Activated T-helper 1 cell treated with Interleukin-2 at 50 U/mL for 16 hours (primary cell): Measurements from ENCODE around the gene GSAP.
"Not testable (repeated sequence)": the region's sequence is repeated elsewhere in the genome, so short reads cannot be mapped to it uniquely, and the experiment has no call there.

Experiments used
- DNase-seq: peaks from one replicate; pipeline ENCODE4 v3.0.0-alpha.2; 2020; ENCODE audit warnings: low read depth

GSAP gene, protein sequence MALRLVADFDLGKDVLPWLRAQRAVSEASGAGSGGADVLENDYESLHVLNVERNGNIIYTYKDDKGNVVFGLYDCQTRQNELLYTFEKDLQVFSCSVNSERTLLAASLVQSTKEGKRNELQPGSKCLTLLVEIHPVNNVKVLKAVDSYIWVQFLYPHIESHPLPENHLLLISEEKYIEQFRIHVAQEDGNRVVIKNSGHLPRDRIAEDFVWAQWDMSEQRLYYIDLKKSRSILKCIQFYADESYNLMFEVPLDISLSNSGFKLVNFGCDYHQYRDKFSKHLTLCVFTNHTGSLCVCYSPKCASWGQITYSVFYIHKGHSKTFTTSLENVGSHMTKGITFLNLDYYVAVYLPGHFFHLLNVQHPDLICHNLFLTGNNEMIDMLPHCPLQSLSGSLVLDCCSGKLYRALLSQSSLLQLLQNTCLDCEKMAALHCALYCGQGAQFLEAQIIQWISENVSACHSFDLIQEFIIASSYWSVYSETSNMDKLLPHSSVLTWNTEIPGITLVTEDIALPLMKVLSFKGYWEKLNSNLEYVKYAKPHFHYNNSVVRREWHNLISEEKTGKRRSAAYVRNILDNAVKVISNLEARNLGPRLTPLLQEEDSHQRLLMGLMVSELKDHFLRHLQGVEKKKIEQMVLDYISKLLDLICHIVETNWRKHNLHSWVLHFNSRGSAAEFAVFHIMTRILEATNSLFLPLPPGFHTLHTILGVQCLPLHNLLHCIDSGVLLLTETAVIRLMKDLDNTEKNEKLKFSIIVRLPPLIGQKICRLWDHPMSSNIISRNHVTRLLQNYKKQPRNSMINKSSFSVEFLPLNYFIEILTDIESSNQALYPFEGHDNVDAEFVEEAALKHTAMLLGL

DNA sequence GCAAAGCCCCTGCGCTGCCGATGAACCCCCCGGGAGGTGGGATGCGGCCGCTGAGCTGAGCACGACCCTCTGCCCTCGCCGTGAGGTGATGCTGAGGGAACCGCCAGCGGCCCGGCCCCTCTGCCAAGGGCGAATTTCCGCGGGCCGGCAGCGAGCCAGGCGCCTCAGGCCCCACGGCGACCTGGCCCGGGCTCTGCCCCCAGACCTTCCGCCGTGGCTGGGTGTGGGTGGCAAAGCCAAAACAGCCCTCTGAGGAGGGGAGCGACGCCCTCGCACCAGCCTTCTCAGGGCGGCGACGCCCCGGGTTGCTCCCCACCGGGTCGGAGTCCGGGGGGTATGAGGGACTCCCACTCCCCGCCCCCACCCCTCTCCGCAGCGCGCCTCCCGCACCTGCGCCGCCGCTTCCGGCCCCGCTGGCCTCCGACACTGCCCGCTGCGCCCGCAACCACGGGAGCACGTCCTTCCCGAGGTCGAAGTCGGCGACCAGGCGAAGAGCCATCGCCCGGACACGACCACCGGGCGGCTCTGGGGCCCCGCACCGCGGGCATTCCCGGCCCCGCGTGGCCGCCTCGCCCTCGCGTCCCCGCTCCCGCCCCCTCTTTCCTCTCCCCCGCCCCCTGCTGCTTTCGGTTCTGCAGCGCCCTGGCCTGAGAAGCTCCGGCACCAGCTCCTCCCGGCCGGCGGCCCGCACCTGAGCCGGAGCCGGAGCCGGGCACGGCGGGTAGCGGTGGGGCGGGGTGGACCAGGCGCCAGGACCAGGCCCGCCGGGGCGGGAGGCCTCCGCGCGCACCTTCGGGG lies at the start of gene GSAP:
TSS of gene GSAP (minus strand) at position 527 of the 798 bp plus-strand sequence. CDS start at position 499, 28 bp downstream.
- DNase-seq, result peak; percentile 26

GRCh38 chr7:77465256-77465655 lies 49.1 kb upstream of the GSAP start:
- DNase-seq, result no peak

DNA sequence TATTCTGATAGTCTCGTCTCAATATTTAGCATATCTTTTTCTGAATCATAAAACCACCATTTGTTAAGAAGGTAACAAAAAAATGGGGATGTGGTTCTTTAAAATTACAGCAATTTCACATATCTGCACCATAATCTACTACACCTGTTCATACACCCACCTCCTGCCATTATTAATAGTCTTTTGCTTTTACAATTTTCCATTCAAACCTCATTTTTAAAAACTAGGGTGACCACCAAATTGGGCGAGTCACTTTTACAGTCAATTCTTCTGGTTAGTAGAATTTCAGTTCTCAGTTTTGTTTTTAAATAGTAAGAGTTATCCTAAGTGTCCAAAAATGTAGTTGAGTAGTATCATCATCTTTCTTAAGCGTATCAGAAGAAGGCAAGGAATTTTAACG lies 48.4 kb upstream of the GSAP start:
- DNase-seq, result no peak

DNA sequence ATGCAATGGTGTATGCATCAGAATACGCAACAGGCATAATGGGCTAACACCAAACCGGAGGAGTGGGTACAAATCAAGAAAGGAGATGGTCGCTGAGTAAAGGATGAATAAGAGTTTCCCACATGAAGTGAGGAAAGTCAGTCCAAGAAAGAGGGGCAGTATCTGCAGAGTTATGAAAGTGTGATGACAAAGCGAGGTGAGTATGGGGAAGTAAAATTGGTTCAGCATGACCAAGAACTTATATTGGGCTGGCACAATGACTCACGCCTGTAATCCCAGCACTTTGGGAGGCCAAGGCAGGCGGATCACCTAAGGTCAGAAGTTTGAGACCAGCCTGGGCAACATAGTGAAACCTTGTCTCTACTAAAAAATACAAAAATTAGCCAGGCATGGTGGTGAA lies 47.5 kb upstream of the GSAP start:
- not testable (repeated sequence) for DNase-seq

DNA sequence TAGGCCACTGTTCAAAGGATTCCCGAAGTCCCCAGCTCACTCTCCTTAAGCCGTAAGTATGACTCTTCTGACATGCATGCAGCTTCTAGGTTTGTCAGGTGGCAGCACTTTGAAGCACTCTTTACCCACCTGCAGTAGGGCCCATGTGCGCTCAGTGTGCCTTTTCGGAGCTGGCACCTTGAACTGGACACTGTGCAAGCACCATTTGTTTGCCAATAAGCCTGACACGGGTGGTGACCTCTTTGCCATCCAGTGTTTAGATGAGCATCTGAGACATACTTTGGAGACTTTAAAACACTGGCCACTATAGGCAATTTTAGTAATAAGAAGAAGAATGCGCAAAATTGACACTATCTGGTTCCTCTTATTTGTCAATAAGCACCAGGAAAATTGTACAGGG lies 45.7 kb upstream of the GSAP start:
- no peak for DNase-seq

- DNase-seq, result no peak
These were observed 45.1 kb upstream of the GSAP start for GRCh38 chr7:77461246-77461645.

GRCh38 chr7:77460057-77460486 lies 43.9 kb upstream of the GSAP start:
- DNase-seq, result no peak

DNA sequence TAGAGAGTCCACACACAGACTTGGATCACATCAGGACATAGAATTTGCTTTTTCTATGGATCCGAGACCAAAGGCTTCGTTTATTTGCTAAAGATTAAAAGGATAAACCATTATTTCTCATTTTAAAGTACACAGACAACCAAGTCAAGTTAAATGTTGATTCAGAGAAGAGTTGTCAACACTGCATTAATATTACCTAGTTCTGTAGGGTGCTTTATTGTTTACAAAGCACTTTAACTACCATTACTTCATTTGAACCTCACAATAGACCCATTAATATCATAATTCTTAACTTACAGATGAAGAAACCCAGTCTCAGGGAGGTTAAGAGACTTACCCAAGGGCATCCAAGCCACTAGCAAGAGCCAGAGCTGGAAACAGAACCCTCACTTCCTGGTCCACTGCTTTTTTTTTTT lies 43.2 kb upstream of the GSAP start:
- DNase-seq, result no peak

DNA sequence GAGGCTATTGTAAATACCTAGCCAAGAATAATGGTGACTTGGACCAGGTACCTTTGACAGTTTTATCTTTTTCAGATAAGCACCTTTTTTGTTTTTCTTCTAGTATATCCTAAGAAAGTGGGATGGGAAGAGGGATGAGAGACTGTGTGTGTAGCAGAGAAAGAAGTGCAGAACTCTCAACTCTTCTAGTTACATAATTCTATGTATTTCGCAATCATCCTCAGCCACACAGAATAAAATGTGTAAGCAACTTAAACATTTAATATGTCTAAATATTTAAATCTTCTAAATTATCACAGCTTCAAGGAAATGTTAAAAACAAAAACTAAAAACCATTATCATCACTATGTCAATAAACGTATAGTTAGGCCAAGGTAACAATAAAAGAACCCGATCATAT lies 42.6 kb upstream of the GSAP start:
- no peak for DNase-seq

- no peak for DNase-seq
These were observed 41.6 kb upstream of the GSAP start for GRCh38 chr7:77457779-77458178.

DNA sequence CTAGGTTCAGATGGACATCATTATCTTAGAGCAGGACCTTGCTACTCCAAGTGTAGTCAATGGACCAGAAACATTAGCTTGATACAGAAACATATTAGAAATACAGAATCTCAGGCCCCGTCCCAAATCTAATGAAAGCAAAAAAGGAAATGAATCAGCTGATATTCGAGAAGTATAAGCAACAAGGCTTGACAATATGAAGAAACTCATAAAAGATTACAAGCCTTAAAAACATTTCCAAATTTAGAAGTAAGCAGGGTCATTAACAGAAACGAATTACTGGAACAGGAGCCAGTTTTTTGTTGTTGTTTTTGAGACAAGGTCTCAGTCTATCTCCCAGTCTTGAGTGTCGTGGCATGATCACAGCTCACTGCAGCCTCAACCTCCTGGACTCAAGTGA lies 40.5 kb upstream of the GSAP start:
- DNase-seq, result no peak

GRCh38 chr7:77455321-77455720 lies 39.2 kb upstream of the GSAP start:
- DNase-seq, result no peak

- DNase-seq, result no peak
These were observed 38.7 kb upstream of the GSAP start for GRCh38 chr7:77454802-77455201.

GRCh38 chr7:77453531-77453930 lies 37.4 kb upstream of the GSAP start:
- DNase-seq, result no peak

DNA sequence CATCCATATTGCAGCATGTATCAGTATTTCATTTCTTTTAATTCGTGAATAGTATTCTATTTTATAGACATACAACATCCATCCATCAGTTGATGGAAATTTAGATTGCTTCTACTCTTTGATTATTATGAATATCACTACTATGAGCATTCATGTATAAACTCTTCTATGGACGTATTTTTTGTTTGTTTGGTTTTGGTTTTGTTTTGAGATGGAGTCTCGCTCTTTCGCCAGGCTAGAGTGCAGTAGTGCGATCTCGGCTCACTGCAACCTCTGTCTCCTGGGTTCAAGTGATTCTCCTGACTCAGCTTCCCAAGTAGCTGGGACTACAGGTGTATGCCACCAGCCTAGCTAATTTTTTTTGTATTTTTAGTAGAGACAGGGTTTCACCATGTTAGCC lies 35.8 kb upstream of the GSAP start:
- not testable (repeated sequence) for DNase-seq

- no peak for DNase-seq
These were observed 34.5 kb upstream of the GSAP start for GRCh38 chr7:77450613-77451012.

DNA sequence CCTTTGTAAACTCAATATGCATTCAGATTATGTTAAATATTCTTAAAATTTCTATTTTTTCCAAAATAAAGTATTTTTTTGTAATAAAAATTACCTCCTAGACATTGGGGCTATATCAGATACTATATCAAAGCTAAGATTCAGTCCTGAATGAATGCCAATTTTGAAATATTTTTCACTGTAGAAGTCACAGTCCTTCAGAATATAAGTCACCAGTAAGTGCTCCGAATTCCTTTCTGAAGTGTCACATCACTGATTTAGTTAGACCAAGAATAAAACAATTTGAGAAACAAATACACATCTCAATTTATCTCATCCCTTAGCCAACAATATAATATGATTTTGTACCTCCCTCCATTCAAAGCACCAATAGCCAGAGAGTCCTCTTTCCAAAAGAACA lies 33.9 kb upstream of the GSAP start:
- DNase-seq, result no peak

DNA sequence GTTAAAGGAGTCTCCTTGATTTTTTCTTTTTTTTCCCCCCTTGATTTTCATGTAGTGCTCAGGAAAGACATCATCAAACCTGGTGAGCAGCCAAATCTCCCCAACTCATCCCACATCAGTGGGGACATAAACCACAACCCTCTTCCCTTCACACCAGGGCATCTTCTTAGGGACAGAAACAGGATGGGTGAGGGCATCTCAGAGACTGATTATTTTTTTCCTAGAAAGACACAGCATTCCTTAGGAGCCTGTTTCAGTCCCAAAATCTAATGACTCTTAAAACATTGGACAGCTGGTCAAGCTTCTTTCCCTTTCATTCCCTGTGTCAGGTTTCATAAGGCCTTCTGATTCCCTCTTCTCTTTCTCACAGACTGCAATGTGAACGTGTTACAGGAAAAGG lies 31.5 kb upstream of the GSAP start:
- no peak for DNase-seq

GRCh38 chr7:77444123-77444522 lies 28.0 kb upstream of the GSAP start:
- no peak for DNase-seq

DNA sequence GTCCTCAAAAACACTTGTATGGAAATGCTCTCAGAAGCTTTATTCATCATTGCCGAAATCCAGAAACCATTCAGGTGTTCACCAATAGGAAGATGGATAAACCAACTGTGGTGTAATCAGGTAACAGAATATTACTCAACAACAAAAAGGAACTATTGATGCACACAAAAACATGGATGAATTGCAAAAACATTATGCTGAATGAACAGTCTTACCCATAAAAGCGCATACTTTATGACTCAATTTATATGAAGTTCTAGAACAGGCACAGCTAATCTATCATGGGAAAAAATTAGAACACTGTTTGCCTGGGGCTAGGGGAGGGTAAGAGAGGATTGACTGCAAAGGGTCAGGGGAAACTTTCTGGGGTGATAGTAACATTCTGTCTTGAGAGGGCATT lies 26.9 kb upstream of the GSAP start:
- no peak for DNase-seq

DNA sequence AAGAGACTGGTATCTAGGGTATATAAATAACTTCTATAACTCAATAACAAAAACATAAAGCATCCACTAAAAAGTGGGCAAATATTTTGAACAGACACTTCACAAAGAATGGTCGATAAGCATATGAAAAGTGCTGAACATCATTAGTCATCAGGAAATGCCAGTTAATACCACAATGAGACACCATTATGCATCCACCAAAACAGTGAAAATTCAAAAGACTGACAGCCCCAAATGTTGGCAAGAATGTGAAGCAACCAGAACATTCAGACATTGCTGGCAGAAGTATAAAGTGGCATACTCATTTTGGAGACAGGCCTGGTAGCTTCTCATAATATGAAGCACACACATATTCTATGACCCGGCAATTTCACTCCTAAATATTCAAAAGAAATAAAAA lies 26.5 kb upstream of the GSAP start:
- DNase-seq, result no peak

DNA sequence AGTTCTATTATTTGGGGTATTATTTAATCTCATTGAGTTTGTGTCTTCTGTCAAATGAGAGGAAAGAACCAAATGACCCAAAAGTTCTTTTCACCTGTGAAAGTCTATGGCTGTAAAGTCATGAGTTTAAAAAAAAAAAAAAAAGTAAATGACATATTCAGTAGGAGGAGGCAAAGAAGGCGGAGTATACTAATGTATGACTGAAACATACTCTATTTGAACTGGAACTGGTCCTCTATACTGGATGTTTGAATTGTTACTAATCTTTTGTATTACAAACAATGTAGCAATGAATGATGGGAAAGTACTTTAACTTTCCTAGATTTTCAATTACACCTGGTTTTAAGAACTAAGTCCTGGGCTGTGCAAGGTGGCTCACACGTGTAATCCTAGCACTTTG lies 24.9 kb upstream of the GSAP start:
- DNase-seq, result no peak
